Tibial nerve (tissue), 4 donors: ENCODE results near the gene CLIP2. TPM values are rescaled to one million over a fixed set of nuclear protein-coding genes. Genes with fewer than 3 reads are reported as not detected.
A peak's percentile ranks its signal among the peaks of the same experiment; 100 is the strongest.

Experiments used
- DNase-seq, 2 donors: peaks; one replicate each; pipeline ENCODE4 v3.0.0-alpha.2; 2019; ENCODE audit warnings: low spot score in 2 of 2
- H3K27ac ChIP-seq, 4 donors: fragments of 200-600 bp; sonication (generic) in 3 of 4; one replicate each; pipeline ENCODE4 v1.5.1; 2017 to 2019; ENCODE audit warnings: mild to moderate bottlenecking in 1 of 4
- H3K27me3 ChIP-seq, 2 donors: fragments of 200-600 bp; sonication (generic) in 1 of 2; one replicate each; pipeline versions ENCODE4 v1.5.1 to v1.6.0; 2017 to 2019
- H3K36me3 ChIP-seq, 3 donors: fragments of 200-600 bp; sonication (generic); one replicate each; pipeline ENCODE4 v1.5.1; 2018 to 2019
- H3K4me1 ChIP-seq, 4 donors: fragments of 200-600 bp; sonication (generic) in 3 of 4; one replicate each; pipeline ENCODE4 v1.5.1; 2017 to 2019
- H3K4me3 ChIP-seq, 4 donors: fragments of 200-600 bp; sonication (generic) in 3 of 4; one replicate each; pipeline ENCODE4 v1.5.1; 2017 to 2019; ENCODE audit warnings: mild to moderate bottlenecking in 1 of 4, moderate library complexity in 1 of 4
- H3K9me3 ChIP-seq, 4 donors: fragments of 200-600 bp; sonication (generic) in 3 of 4; one replicate each; pipeline ENCODE4 v1.5.1; 2017 to 2019
- CTCF ChIP-seq, 5 experiments: fragments of 200-600 bp in 3 of 5; fragments of 450-650 bp in 2 of 5; sonication (generic) in 3 of 5; IDR thresholded peaks; one replicate each; pipeline ENCODE4 v1.5.1; 2016 to 2019; ENCODE audit warnings: antibody characterized with exemption in 5 of 5, mild to moderate bottlenecking in 3 of 5, moderate library complexity in 2 of 5
- EP300 ChIP-seq, 2 donors: sonication (generic); formaldehyde crosslinking; IDR thresholded peaks; one replicate each; pipeline ENCODE4 v1.6.1; 2017; ENCODE audit warnings: antibody characterized with exemption in 2 of 2, mild to moderate bottlenecking in 1 of 2
- POLR2A ChIP-seq, 2 donors: fragments of 450-650 bp; IDR thresholded peaks; one replicate each; pipeline ENCODE4 v1.6.1; 2017; ENCODE audit warnings: antibody characterized with exemption in 2 of 2, mild to moderate bottlenecking in 2 of 2, moderate library complexity in 2 of 2
- WGBS, 2 donors: methylation state at CpG; one replicate each; pipeline ENCODE4 v1.1.5; 2018; 5-methylcytosine and 5-hydroxymethylcytosine counted together
- total RNA-seq, 4 donors: library from RNA; depleted of rRNA; stranded (reverse); fragments of >200 nt; gene quantifications; one replicate each; pipeline ENCODE4 v1.1.0, GENCODE V29; 2016

Gene CLIP2
- total RNA-seq, 4 donors from 2014 or later: 42.0 to 48.3 (median 46.3) TPM

GRCh38 chr7:74356589-74357315 lies 67.5 kb downstream of the CLIP2 start:
- Histone ChIP-seq H3K4me3 (no peak overlapping the region), H3K27ac (no peak overlapping the region), H3K4me1 (no peaks in the 10 kb centered on the region), H3K27me3 (no peaks in the 10 kb centered on the region), H3K36me3 (peaks cover 0 to 83% (median 0%) of the 10 kb centered on the region in 3 donors), H3K9me3 (peaks cover 0 to 17% (median 0%) of the 10 kb centered on the region in 4 donors)
- no peak for TF ChIP-seq CTCF (IDR thresholded peaks at IDR 0.05)
- no peak for TF ChIP-seq POLR2A (IDR thresholded peaks at IDR 0.05)
- TF ChIP-seq EP300 (IDR thresholded peaks at IDR 0.05): no peak
- no peak for DNase-seq
- 95 to 96% methylated on average over 10 of the region's 10 CpGs for WGBS, 2 donors

GRCh38 chr7:74360008-74360407 lies 70.8 kb downstream of the CLIP2 start:
- H3K9me3 ChIP-seq: peaks cover 0 to 17% (median 0%) of the 10 kb centered on the region in 4 donors
- no peak overlapping the region for H3K27ac ChIP-seq
- peaks cover 0 to 94% (median 0%) of the 10 kb centered on the region in 3 donors for H3K36me3 ChIP-seq
- no peak for DNase-seq
- no peaks in the 10 kb centered on the region for H3K27me3 ChIP-seq
- TF ChIP-seq EP300 (IDR thresholded peaks at IDR 0.05): no peak
- no peak for TF ChIP-seq CTCF (IDR thresholded peaks at IDR 0.05)
- TF ChIP-seq POLR2A (IDR thresholded peaks at IDR 0.05): no peak
- WGBS, 2 donors: 96 to 98% methylated on average over 11 of the region's 11 CpGs
- peaks cover 0 to under 1% (median 0%) of the 10 kb centered on the region in 4 donors for H3K4me1 ChIP-seq
- H3K4me3 ChIP-seq: no peak overlapping the region

- TF ChIP-seq EP300 (IDR thresholded peaks at IDR 0.05): no peak
- no peak for TF ChIP-seq CTCF (IDR thresholded peaks at IDR 0.05)
- no peak for TF ChIP-seq POLR2A (IDR thresholded peaks at IDR 0.05)
- H3K4me1 ChIP-seq: peaks cover 0 to 4% (median 0%) of the 10 kb centered on the region in 4 donors
- H3K36me3 ChIP-seq: peaks cover 0 to 90% (median 0%) of the 10 kb centered on the region in 3 donors
- DNase-seq: no peak
- 78 to 82% methylated on average over 6 of the region's 6 CpGs for WGBS, 2 donors
- H3K4me3 ChIP-seq: no peak overlapping the region
- no peaks in the 10 kb centered on the region for H3K9me3 ChIP-seq
- no peaks in the 10 kb centered on the region for H3K27me3 ChIP-seq
- no peak overlapping the region for H3K27ac ChIP-seq
These were observed 73.1 kb downstream of the CLIP2 start for GRCh38 chr7:74362266-74362665.

- Histone ChIP-seq H3K4me3 (no peak overlapping the region), H3K27me3 (no peaks in the 10 kb centered on the region), H3K4me1 (peaks cover 0 to 4% (median 0%) of the 10 kb centered on the region in 4 donors), H3K9me3 (no peaks in the 10 kb centered on the region), H3K27ac (no peak overlapping the region), H3K36me3 (peaks cover 0 to 79% (median 0%) of the 10 kb centered on the region in 3 donors)
- no peak for DNase-seq
- WGBS, 2 donors: 77 to 83% methylated on average over 7 of the region's 7 CpGs
- no peak for TF ChIP-seq EP300 (IDR thresholded peaks at IDR 0.05)
- no peak for TF ChIP-seq POLR2A (IDR thresholded peaks at IDR 0.05)
- TF ChIP-seq CTCF (IDR thresholded peaks at IDR 0.05): no peak
These were observed 74.9 kb downstream of the CLIP2 start for GRCh38 chr7:74364061-74364460.

- no peaks in the 10 kb centered on the region for H3K9me3 ChIP-seq
- WGBS, 2 donors: 46 to 47% methylated on average over 10 of the region's 10 CpGs
- no peaks in the 10 kb centered on the region for H3K27me3 ChIP-seq
- H3K36me3 ChIP-seq: peaks cover 0 to 65% (median 0%) of the 10 kb centered on the region in 3 donors
- peaks cover 0 to 4% (median 0%) of the 10 kb centered on the region in 4 donors for H3K4me1 ChIP-seq
- DNase-seq: peak; percentile 24 to 42
- TF ChIP-seq POLR2A (IDR thresholded peaks at IDR 0.05) (no peak), CTCF (IDR thresholded peaks at IDR 0.05) (no peak), EP300 (IDR thresholded peaks at IDR 0.05) (no peak)
- H3K4me3 ChIP-seq: no peak overlapping the region
- H3K27ac ChIP-seq: no peak overlapping the region
These were observed 76.3 kb downstream of the CLIP2 start for GRCh38 chr7:74365322-74366022.
